ENCODE data around the gene AKR1B15. TPM values are rescaled to one million over a fixed set of nuclear protein-coding genes. Genes with fewer than 3 reads are reported as not detected.
A peak's percentile ranks its signal among the peaks of the same experiment; 100 is the strongest.

Gene AKR1B15
- total RNA-seq, 1 donor from 2014 or later: not detected

GRCh38 chr7:134505856-134506255 is 43.1 kb upstream of the AKR1B15 start:
- Mint-ChIP-seq H3K36me3 (ENCODE audit: low read depth) (no peaks in the 10 kb centered on the region), H3K9me3 (no peaks in the 10 kb centered on the region), H3K27me3 (peaks cover 4% of the 10 kb centered on the region), H3K4me1 (no peaks in the 10 kb centered on the region), H3K4me3 (no peak overlapping the region), H3K27ac (no peak overlapping the region)
- no peak for ATAC-seq (ENCODE audit: low read depth)
- intact Hi-C loops (cut with micrococcal nuclease): no loop called here
- DNase-seq: no peak
- CTCF ChIA-PET: no interaction called here
- no peak for TF ChIP-seq CTCF (IDR thresholded peaks at IDR 0.05)
- POLR2A ChIA-PET: no interaction called here

- Mint-ChIP-seq H3K36me3 (ENCODE audit: low read depth) (no peaks in the 10 kb centered on the region), H3K4me3 (no peak overlapping the region), H3K9me3 (no peaks in the 10 kb centered on the region), H3K27ac (no peak overlapping the region), H3K27me3 (peaks cover 4% of the 10 kb centered on the region), H3K4me1 (no peaks in the 10 kb centered on the region)
- ChIA-PET POLR2A (no interaction called here), CTCF (interaction anchor here (1.1 kb wide), 1 partner anchor 8 kb away, joined by 3 read pairs; no protein-coding TSS in a partner anchor)
- TF ChIP-seq CTCF (IDR thresholded peaks at IDR 0.05): no peak
- no peak for DNase-seq
- no peak for ATAC-seq (ENCODE audit: low read depth)
- intact Hi-C loops (cut with micrococcal nuclease): no loop called here
These were observed 39.9 kb upstream of the AKR1B15 start for GRCh38 chr7:134509010-134509409.

GRCh38 chr7:134510646-134511045 is 38.3 kb upstream of the AKR1B15 start:
- DNase-seq (no peak), ATAC-seq (ENCODE audit: low read depth) (no peak)
- H3K9me3 Mint-ChIP-seq: no peaks in the 10 kb centered on the region
- H3K4me1 Mint-ChIP-seq: peaks cover 2% of the 10 kb centered on the region
- no peaks in the 10 kb centered on the region for H3K36me3 Mint-ChIP-seq (ENCODE audit: low read depth)
- no peak for TF ChIP-seq CTCF (IDR thresholded peaks at IDR 0.05)
- CTCF ChIA-PET: interaction anchor here (0.6 to 2.2 kb wide), 2 partner anchors 45 to 78 kb away, joined by 3 to 10 read pairs; no protein-coding TSS in a partner anchor
- H3K4me3 Mint-ChIP-seq: no peak overlapping the region
- H3K27ac Mint-ChIP-seq: no peak overlapping the region
- peaks cover 10% of the 10 kb centered on the region for H3K27me3 Mint-ChIP-seq
- POLR2A ChIA-PET: no interaction called here
- intact Hi-C loops (cut with micrococcal nuclease): no loop called here

DNA sequence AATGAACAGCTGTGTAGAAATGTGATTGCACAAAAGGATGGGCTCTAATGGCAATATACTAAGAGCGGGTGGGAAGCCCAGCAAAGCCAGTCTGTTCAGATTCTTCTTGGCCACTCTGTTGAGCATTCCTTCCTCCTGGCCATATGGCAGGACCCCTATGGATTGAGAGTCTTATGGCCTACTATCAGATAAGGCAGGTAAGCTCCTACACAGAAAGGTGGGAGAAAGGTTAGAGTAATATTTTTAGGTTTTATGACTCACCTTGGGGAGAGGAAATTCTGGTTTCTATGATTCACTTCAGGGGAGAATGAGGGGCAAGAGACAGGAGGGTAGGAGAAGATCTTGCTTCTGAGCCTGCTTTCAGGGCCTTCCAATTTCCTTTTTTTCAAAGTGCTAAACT is 36.6 kb upstream of the AKR1B15 start:
- Mint-ChIP-seq H3K9me3 (no peaks in the 10 kb centered on the region), H3K36me3 (ENCODE audit: low read depth) (no peaks in the 10 kb centered on the region), H3K4me3 (no peak overlapping the region), H3K4me1 (peaks cover 2% of the 10 kb centered on the region), H3K27me3 (peaks cover 6% of the 10 kb centered on the region), H3K27ac (no peak overlapping the region)
- no peak for TF ChIP-seq CTCF (IDR thresholded peaks at IDR 0.05)
- ATAC-seq (ENCODE audit: low read depth) (no peak), DNase-seq (no peak)
- intact Hi-C loops (cut with micrococcal nuclease): no loop called here
- ChIA-PET CTCF (interaction anchor here (1.0 to 2.2 kb wide), 2 partner anchors 79 to 94 kb away, joined by 3 to 10 read pairs; no protein-coding TSS in a partner anchor), POLR2A (no interaction called here)

DNA sequence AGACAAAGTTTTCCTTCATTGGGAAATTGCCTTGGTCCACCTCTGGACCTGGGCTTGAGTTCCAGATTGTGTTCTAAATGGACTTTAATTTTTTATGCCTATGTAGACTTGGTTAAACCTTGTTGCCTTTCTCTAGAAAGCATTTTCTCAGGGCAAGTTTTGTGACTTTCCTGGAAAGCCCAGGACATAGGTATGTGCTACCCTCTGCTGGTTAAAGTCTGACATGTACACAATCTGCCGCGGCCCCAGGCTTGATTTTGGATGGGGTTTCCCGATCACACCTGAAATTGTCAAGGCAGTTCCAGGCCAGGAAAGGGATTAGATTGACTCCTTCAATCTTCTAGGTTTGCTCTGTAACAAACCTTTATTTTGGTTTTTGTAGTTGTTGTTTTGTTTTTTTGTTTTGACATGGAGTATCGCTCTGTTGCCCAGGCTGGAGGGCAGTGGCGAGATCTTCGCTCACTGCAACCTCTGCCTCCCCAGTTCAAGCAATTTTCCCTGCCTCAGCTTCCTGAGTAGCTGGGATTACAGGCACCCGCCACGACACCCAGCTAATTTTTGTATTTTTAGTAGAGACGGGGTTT is 35.6 kb upstream of the AKR1B15 start:
- TF ChIP-seq CTCF (IDR thresholded peaks at IDR 0.05): no peak
- peaks cover 6% of the 10 kb centered on the region for H3K27me3 Mint-ChIP-seq
- H3K9me3 Mint-ChIP-seq: no peaks in the 10 kb centered on the region
- no peak overlapping the region for H3K27ac Mint-ChIP-seq
- no peak overlapping the region for H3K4me3 Mint-ChIP-seq
- CTCF ChIA-PET: interaction anchor here (1.0 to 2.6 kb wide), 5 partner anchors 14 to 93 kb away, joined by 3 to 23 read pairs (median 4); no protein-coding TSS in a partner anchor
- intact Hi-C loops (cut with micrococcal nuclease): loop anchor here (1.0 kb wide), 1 partner anchor 81 kb away; no protein-coding TSS in a partner anchor
- DNase-seq (no peak), ATAC-seq (ENCODE audit: low read depth) (peak; percentile 50)
- H3K36me3 Mint-ChIP-seq (ENCODE audit: low read depth): no peaks in the 10 kb centered on the region
- H3K4me1 Mint-ChIP-seq: peaks cover 2% of the 10 kb centered on the region
- POLR2A ChIA-PET: no interaction called here

Data from activated B cell treated with CpG ODN at 0.5 μM for 24 hours (primary cell).